Nephron (organoid): ENCODE data around the gene SLC2A4RG.

ENCODE experiments used
- H3K27ac Mint-ChIP-seq, 3 experiments: 2 replicates each; pipeline ENCODE4 v1.8.0; 2020; ENCODE audit warnings: mixed read lengths in 3 of 3, mild to moderate bottlenecking in 2 of 3, moderate library complexity in 1 of 3
- H3K27me3 Mint-ChIP-seq: 2 replicates; pipeline ENCODE4 v1.8.0; 2021; ENCODE audit warnings: low read depth, mild to moderate bottlenecking, moderate library complexity, mixed read lengths
- H3K36me3 Mint-ChIP-seq: 2 replicates; pipeline ENCODE4 v1.8.0; 2020; ENCODE audit warnings: low read depth, mixed read lengths
- H3K4me1 Mint-ChIP-seq: 2 replicates; pipeline ENCODE4 v1.8.0; 2020; ENCODE audit warnings: mixed read lengths
- H3K4me3 Mint-ChIP-seq, 3 experiments: 2 replicates each; pipeline ENCODE4 v1.8.0; 2020; ENCODE audit warnings: mild to moderate bottlenecking in 3 of 3, mixed read lengths in 3 of 3, moderate library complexity in 2 of 3
- H3K9me3 Mint-ChIP-seq: 2 replicates; pipeline ENCODE4 v1.8.0; 2020; ENCODE audit warnings: mixed read lengths
- CTCF ChIP-seq, 3 experiments: fragments of 200-600 bp; sonication (generic); IDR thresholded peaks; one replicate each; pipeline ENCODE4 v1.5.0; 2021; ENCODE audit warnings: antibody characterized with exemption in 3 of 3; ENCODE audit not compliant: unreplicated experiment in 3 of 3

SLC2A4RG gene

GRCh38 chr20:63765902-63766301, 26.3 kb downstream of the SLC2A4RG start:
- peaks cover 2% of the 10 kb centered on the region for H3K27me3 Mint-ChIP-seq

GRCh38 chr20:63766695-63767426, 27.3 kb downstream of the SLC2A4RG start:
- H3K9me3 Mint-ChIP-seq, result no peaks in the 10 kb centered on the region
- TF ChIP-seq CTCF (IDR thresholded peaks at IDR 0.05; ENCODE audit: unreplicated experiment in 3 of 3), result no peak
- no peaks in the 10 kb centered on the region for H3K27me3 Mint-ChIP-seq
- H3K4me1 Mint-ChIP-seq, result no peaks in the 10 kb centered on the region
- H3K36me3 Mint-ChIP-seq, result peaks cover 64% of the 10 kb centered on the region
- no peak overlapping the region for H3K4me3 Mint-ChIP-seq
- no peak overlapping the region for H3K27ac Mint-ChIP-seq

More at GRCh38 chr20:63765902-63766301, 26.3 kb downstream of the SLC2A4RG start:
- no peak overlapping the region for H3K27ac Mint-ChIP-seq
- no peaks in the 10 kb centered on the region for H3K9me3 Mint-ChIP-seq
- H3K4me1 Mint-ChIP-seq, result no peaks in the 10 kb centered on the region
- no peak overlapping the region for H3K4me3 Mint-ChIP-seq
- TF ChIP-seq CTCF (IDR thresholded peaks at IDR 0.05; ENCODE audit: unreplicated experiment in 3 of 3), result no peak
- peaks cover 71% of the 10 kb centered on the region for H3K36me3 Mint-ChIP-seq

- no peaks in the 10 kb centered on the region for H3K27me3 Mint-ChIP-seq
- TF ChIP-seq CTCF (IDR thresholded peaks at IDR 0.05; ENCODE audit: unreplicated experiment in 3 of 3), result no peak
- peaks cover 59% of the 10 kb centered on the region for H3K36me3 Mint-ChIP-seq
- H3K9me3 Mint-ChIP-seq, result no peaks in the 10 kb centered on the region
- no peak overlapping the region for H3K4me3 Mint-ChIP-seq
- H3K27ac Mint-ChIP-seq, result no peak overlapping the region
- no peaks in the 10 kb centered on the region for H3K4me1 Mint-ChIP-seq
These were observed 27.9 kb downstream of the SLC2A4RG start for GRCh38 chr20:63767456-63767855.

GRCh38 chr20:63767886-63768285, 28.3 kb downstream of the SLC2A4RG start:
- no peak overlapping the region for H3K4me3 Mint-ChIP-seq
- H3K36me3 Mint-ChIP-seq, result peaks cover 58% of the 10 kb centered on the region
- H3K4me1 Mint-ChIP-seq, result no peaks in the 10 kb centered on the region
- H3K27me3 Mint-ChIP-seq, result no peaks in the 10 kb centered on the region
- no peak for TF ChIP-seq CTCF (IDR thresholded peaks at IDR 0.05; ENCODE audit: unreplicated experiment in 3 of 3)
- H3K9me3 Mint-ChIP-seq, result no peaks in the 10 kb centered on the region
- H3K27ac Mint-ChIP-seq, result no peak overlapping the region

GRCh38 chr20:63768591-63769515, 29.3 kb downstream of the SLC2A4RG start:
- no peak overlapping the region for H3K27ac Mint-ChIP-seq
- no peaks in the 10 kb centered on the region for H3K4me1 Mint-ChIP-seq

More at GRCh38 chr20:63768591-63769515, 29.3 kb downstream of the SLC2A4RG start:
- no peaks in the 10 kb centered on the region for H3K27me3 Mint-ChIP-seq
- H3K4me3 Mint-ChIP-seq, result no peak overlapping the region
- no peak for TF ChIP-seq CTCF (IDR thresholded peaks at IDR 0.05; ENCODE audit: unreplicated experiment in 3 of 3)
- no peaks in the 10 kb centered on the region for H3K9me3 Mint-ChIP-seq
- H3K36me3 Mint-ChIP-seq, result peaks cover 48% of the 10 kb centered on the region
